Hematopoietic multipotent progenitor cell treated with erythropoietin and hydrocortisone succinate and interleukin-3 and kit ligand, for 4 days (in vitro differentiated cells): ENCODE measurements around the gene GTPBP10.
A peak's percentile ranks its signal among the peaks of the same experiment; 100 is the strongest.
"Not testable (repeated sequence)": the region's sequence is repeated elsewhere in the genome, so short reads cannot be mapped to it uniquely, and the experiment has no call there.

ENCODE experiments used
- DNase-seq: peaks from one replicate; pipeline ENCODE4 v3.0.0-alpha.2; 2015

GTPBP10 gene, protein sequence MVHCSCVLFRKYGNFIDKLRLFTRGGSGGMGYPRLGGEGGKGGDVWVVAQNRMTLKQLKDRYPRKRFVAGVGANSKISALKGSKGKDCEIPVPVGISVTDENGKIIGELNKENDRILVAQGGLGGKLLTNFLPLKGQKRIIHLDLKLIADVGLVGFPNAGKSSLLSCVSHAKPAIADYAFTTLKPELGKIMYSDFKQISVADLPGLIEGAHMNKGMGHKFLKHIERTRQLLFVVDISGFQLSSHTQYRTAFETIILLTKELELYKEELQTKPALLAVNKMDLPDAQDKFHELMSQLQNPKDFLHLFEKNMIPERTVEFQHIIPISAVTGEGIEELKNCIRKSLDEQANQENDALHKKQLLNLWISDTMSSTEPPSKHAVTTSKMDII

DNA sequence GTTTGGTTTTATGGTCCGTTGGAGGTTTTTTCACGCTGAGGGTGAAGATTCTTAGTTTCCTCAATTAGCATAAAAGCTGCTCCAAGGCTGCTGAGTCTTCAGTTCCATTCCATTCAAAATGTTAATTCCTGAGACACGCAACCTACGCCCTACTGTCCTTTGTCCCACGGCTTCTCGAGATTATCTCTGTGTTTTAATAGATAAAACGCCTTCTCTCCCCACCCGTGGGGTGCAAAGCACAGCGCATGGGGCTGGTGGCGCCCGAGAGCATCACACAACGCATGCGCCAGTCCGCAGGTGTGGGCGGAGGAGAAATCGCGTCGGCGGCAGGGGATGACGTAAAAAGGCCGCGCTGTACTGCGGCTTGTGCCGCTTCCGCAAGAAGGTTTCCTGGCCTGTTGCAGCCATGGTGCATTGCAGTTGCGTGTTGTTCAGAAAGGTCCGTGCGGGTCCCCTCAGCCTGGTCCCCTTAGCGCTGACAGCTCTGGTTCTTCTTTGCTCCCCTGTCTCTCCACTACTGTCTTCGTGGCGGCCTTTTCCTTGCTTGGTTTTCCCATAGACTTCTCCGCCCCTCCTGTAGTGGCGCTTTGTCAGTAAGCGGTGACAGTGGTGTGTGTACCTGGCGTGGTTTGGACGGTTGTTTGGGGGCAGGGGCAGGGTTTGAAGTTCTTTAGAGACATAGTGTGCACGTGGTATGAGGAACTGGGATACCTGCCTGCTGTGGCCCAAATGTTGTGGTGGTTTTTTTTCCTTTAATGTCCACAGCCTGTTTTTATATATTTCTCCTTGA, at the start of gene GTPBP10:
Gene GTPBP10, plus strand, starts transcription at position 381 of the 790 bp plus-strand sequence. Its CDS starts 26 bp downstream, at position 407.
- peak; percentile 98 for DNase-seq

DNA sequence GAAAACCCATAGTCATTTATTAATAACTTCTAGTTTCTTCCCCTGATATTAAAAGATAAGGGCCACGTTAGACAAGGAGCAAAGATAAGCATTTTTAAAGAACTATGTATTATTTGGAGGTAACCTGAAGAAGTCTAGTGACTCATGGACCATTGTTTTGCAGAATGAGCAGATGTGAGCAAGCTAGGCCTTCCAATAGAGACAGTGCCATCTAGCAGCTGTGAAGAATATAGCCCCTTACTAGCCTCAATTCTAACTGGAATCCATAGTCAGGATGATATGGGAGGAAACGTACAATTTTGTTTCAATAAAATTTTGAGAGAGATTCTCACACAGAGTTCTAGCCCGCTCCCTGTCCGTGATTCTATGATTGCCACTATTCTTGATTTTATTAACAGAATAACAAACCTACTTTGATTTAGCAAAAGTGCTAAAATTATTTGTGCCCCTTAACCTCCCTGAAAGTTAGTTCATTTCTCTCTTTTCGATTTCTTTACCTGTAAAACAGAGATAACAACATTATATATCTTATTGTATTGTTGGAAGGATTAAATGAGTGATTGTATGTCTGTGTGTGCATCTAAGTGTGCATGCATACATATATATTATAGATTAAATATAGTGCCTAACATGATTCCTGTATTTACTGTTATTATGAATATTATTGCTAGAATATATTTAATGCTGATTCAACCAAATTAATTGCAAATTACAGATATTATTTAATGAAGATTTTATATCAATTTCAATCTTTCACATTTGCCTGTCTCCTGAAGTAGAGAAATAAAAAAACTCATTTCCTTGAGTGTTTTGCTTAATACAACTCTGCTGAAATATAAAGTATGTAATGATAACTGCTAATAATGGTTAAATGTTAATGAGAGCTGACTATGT, 48.1 kb upstream of the GTPBP10 start:
- peak; percentile 63 for DNase-seq

DNA sequence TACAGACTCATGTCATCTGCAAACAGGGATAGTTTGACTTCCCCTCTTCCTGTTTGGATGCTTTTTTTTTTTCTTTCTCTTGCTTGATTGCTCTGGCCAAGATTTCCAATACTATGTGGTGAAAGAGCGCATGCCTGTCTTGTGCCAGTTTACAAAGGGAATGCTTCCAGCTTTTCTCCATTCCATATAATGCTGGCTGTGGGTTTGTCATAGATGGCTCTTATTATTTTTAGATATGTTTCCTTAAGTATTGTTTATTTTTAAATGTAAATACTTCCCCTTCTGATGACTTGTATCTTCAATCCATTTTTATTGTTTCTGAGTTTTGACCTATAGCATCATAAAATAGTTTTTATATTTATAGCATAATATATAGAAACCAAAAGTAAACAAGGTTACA, 43.3 kb upstream of the GTPBP10 start:
- no peak for DNase-seq

DNA sequence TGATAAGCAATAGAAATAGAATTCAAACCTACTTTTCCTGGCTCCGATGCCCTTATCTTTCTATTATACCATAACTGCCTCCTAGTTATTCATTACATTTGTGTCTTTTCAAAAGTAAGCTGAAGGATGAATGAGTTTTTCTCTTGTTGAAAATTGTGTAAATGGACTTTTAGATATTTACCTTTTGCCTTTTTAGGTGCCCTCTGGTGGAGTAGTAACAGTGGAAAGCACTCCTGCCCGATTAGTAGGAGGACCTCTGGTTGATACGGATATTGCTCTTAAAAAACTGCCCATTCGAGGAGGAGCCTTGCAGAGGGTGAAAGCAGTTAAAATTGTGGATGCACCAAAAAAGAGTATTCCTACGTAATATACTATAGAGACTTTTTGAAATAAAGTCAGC, 36.6 kb upstream of the GTPBP10 start:
- DNase-seq, result no peak

DNA sequence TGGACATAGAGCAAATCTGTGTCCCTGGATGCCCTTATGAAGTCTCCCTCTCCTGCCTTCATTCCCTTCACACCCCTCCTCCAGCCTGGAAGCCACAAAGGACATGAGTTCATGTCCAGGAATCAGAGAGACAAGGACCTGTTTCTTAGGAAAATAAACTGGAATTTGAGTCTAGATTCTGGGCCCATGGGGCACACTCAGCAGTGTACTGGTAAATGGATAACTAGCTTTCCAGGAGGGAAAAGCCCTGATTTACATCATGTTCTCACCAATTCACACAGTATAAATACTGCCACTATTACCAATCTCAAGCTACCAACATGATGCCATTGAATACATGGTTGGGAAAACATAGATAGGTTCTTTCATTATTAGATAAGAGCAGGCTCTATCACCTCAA, 35.3 kb upstream of the GTPBP10 start:
- no peak for DNase-seq

DNA sequence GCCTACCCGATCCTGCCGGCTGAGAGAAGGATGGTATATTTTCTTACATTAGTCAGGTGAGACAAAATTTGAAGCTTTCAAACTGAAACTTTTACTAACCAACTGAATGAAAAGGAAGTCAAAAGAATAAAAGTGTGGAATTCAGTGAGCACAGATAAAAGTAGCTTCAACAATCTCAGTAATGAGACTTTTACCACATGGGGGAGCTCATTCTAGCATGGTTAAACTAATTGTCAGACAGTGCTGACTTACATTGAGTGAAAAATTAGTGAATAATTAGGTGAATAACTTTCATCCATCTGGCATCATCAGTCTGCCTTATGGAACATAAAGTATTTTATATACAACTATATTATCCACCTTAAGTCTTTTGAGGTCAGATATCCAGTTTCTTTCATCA, 33.8 kb upstream of the GTPBP10 start:
- DNase-seq, result peak; percentile 38

DNA sequence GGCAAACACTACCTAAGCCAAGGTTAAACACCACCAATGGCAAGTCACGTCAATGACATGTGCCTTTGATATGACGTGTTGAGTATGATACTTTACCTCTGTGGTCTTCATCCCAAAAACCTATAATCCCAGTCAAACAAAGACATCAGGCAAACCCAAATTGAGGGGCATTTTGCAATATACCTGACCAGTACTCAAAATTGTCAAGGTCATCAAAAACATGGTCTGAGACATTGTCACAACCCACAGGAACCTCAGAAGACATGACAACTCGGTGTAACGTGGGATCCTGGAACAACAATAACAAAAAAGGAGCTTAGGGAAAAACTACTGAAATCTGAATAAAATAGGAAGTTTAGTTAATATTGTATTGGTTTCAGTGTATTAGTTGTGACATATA, 32.6 kb upstream of the GTPBP10 start:
- no peak for DNase-seq

DNA sequence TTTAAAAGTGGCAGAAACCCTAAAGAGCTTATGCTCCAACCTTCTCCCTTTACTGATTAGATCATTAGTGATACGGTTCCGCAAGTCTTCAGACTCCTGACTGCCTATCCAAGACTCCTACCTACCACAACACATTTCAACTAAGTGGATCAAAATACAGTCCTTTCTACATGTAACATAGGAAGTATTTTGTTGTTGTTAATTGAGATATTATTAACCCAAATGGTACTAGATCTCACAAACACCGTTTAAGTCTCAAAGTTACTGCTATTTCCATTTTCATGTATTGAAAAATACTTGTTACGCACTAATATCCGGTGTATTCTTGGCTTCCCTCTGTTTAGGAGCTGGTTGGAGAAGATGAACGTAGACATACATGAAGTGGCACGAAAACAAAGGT, 26.5 kb upstream of the GTPBP10 start:
- DNase-seq, result no peak

DNA sequence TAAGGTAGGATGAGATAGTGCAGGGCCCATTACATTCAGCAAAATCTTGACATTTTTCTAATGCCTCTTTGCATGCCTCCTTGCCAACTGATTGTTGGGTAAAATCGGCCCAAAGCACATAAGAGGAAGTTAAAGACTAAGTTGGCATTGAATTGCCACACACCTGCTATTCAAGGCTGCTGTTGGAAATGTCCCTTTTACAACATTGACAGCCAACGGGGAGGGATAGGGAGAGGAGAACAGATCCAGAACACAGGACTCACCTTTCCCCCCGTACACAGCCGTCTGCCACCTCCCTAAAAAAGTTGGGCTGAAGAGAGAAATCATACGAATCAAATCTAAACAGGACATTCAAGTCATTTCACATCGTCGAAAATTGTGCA, 26.1 kb upstream of the GTPBP10 start:
- peak; percentile 35 for DNase-seq

DNA sequence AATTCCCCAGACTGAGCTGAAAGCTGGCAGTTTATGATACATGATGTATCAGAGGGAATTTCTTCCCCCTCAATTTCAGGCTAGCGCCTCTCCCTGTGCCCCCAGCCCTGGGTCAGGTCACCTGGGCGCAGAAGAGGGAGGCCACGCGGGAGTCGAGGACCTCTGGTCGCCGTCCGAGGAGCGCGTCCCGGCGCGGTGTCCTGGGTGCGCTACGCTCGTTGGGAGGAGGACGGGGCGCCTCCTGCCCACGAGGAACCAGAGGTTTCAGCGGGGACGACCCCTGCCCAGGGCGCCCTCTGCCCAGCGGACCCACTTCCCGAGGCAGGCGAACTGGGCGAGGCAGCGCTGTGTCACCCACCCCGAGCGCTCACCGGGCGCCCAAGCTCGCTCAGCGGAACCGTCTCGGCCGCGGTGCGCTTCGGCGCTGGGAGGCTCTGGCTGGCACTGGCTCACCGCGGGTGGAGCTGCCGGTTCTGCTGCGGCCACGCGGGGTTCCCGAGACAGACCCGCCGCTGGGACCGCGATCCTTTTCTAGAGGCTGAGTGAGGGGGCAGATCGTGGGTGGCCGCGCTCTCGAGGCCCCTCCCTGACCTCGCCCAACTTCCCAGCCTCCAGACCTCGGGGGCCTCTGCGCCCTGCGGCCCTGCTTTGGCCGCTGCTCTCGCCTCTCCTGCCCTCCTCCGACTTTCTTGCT, 25.6 kb upstream of the GTPBP10 start, which contains the start of gene FAM237B:
Gene FAM237B, minus strand, starts transcription at position 504 of the 694 bp plus-strand sequence. CDS start 1,556 bp downstream, outside the sequence.
- DNase-seq, result peak; percentile 28

DNA sequence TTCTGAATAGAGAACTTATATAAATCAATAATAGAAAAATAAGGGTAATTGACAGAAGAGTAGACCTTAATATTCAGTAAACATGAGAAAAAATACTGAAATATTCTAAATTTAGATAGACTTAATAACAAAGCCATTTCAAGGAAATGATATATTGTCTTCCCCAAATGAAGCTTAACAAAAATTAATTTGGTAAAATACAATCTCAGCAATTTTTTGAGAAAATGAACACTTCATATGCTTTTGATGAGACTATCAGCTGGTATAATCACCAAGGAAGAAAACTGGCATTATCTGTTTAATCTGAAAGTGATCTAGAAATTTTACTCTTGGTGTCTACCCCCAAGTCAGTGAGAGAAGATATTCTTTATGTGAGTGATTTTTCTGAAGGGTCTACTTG, 23.7 kb upstream of the GTPBP10 start:
- DNase-seq, result no peak

DNA sequence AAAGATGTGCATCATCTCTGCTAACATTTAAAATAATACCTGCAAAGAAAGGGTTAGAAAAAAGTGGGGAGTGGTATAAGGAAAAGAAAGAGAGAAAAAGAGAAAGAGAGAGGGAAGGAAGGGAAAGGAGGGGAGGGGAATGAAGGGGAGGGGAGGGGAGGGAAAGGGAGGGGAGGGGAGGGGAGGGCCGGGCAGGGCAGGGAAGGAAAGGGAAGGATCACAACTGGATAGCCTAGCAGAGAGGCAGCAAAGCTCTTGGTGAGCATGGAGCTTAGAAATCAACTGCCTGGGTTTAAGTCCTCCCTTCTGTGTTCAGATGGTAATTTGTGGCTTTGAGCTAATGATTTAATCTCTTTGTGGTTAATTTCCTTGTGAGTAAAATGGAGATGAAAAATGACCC, 20.0 kb upstream of the GTPBP10 start:
- DNase-seq, result peak; percentile 29

DNA sequence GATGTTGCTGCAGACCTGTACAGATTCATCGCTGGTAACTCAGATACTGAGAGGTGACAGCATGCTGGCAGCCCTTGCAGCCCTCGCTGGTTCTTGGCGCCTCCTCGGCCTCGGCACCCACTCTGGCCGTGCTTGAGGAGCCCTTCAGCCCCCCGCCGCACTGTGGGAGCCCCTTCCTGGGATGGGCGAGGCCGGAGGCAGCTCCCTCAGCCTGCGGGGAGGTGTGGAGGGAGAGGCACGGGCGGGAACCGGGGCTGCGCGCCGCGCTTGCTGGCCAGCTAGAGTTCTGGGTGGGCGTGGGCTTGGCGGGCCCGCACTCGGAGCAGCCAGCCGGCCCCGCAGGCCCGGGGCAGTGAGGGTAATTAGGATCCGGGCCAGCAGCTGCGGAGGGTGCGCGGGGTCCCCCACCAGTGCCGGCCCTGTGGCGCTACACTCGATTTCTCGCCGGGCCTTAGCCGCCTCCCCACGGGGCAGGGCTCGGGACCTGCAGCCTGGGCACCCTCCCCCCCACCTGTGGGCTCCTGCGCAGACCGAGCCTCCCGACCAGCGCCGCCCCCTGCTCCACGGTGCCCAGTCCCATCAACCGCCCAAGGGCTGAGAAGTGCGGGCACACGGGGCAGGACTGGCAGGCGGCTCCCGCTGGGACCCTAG, 12.2 kb upstream of the GTPBP10 start:
- DNase-seq, result no peak

DNA sequence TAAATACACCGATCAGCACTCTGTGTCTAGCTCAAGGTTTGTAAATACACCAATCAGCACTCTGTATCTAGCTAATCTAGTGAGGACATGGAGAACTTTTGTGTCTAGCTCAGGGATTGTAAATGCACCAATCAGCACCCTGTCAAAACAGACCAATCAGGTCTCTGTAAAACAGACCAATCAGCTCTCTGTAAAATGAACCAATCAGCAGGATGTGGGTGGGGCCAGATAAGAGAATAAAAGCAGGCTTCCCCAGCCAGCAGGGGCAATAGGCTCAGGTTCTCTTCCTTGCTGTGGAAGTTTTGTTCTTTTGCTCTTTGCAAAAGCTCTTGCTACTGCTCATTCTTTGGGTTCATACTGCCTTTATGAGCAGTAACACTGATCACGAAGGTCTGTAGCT, 11.6 kb upstream of the GTPBP10 start:
- DNase-seq, result not testable (repeated sequence)

DNA sequence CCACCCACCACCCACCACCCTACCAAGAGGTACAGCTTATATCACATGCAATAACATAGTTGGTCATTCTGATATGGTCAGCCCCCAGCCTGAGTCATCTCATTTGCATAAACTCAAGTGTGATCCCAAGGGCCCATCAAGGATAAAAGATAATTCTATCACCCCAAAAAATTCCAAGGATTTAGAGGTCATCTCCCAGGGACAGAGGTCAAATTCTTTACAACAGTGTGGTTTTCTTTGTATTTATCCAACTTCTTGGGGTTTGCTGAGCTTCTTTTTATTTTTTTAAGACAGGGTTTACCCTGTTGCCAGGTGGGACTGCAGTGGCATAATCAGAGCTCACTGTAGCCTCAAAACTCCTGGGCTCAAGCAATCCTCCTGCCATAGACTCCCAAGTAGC, 9.4 kb upstream of the GTPBP10 start:
- DNase-seq, result no peak

DNA sequence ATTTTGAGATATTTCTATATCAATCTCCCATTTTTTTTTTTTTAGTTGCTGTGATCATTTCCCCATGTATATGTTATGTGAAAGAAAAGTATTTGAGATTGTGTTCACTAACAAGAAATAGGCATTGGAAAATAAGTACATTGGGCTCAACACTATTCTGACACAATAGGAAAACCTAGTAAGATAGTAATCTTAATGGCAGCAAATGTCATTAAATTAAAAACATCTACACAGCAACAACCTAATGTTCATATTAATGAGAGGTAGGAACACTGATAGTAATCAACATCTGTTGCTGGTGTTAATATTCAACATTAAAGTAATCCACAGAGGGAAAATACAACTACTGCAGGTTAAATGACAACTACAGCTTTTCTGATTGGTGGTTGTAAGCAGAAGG, 1.5 kb upstream of the GTPBP10 start:
- DNase-seq, result no peak

DNA sequence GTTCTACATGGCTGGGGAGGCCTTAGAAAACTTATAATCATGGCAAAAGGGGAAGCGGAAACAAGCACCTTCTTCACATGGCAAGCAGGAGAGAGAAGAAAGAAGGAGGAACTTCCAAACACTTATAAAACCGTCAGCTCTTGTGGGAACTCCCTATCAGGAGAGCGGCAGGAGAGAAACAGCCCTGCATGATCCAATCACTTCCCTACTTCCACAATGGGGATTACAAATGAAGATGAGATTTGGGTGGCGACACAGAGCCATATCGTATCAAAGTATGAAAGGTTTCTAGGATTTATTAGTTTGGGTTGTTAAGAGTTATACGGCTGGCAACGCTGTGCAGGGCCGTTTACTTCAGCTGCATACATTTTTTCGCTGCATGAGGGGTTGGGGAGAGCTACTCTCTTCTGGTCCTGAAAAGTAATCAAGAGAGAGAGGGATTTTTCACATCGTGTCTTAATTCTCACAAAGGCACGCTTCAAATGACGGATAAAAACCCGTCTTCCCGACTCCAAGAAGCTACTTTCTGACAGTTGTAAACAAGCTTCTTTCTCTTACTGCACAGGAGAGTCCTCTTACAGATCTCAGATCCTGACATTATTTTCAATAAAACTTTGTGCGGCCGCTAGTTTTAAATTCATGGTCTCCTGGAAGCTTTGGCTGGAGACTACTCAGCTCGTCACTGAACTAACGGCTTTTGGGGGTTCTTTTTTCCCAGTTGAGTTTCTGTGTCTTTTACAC, 751 bp upstream of the GTPBP10 start:
- peak; percentile 33 for DNase-seq

DNA sequence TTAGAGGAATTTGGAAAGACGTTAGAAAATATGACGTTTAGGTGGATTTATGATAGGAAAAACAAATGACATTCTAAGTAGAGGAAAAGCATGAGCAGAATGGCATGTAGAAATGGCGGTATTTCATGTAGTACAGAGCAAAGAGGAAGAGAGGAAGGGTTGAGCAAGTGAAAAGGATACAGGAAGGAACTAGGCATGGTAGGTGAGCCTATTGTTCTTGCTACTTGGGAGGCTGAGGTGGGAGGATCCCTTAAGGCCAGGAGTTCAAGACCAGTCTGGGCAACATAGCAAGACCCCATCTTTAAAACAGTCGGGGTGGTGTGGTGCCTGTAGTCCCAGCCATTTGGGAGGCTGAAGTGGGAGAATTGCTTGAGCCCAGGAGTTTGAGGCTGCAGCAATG, 1.2 kb downstream of the GTPBP10 start:
- peak; percentile 32 for DNase-seq

DNA sequence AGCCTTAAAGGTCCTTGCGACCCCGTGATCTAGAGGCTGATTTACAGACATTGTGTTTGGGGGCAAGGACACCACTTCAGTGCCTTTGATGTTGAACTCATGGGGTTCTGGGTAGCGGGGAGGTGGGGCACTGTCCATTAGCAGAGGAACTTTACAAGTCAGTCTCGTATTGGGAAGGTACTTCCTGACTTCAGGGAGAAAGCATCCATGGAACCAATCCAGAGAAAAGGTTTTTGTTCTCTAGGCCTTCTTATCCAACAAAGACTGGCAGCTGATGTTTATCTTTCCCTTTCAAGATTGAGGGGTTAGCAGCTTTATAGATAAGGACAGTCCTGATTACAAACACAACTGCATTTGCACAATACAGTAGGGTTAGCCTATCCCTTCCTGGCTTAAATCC, 2.8 kb downstream of the GTPBP10 start:
- no peak for DNase-seq

DNA sequence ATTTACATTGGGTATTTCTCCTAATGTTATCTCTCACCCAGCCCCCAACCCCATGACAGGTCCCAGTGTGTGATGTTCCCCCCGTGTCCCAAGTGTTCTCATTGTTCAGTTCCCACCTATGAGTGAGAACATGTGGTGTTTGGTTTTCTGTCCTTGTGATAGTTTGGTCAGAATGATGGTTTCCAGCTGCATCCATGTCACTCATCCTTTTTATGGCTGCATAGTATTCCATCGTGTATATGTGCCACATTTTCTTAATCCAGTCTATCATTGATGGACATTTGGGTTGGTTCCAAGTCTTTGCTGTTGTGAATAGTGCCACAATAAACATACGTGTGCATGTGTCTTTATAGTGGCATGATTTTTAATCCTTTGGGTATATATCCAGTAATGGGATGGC, 3.5 kb downstream of the GTPBP10 start:
- not testable (repeated sequence) for DNase-seq

DNA sequence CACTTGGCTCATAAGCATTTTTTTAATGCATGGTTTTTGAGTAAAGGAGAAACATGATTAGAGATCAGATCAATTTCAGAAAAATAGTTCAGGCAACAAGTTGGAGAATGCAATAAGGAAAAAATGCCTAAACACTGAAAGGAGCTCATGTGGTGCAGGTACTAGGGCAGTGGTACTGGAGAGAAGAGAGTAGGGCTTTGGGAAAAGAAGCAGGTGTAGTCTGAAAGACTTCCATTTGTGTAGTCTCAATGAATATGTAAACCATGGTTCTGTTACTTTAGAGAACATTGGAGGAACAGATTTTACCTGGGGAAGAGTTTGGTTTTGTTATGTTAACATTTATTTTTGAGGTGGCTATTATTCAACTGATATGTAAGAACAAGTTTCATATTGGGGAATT, 5.5 kb downstream of the GTPBP10 start:
- DNase-seq, result no peak
